Measurements from ENCODE around the gene PCDHGA10. TPM values are rescaled to one million over a fixed set of nuclear protein-coding genes. Genes with fewer than 3 reads are reported as not detected.

The PCDHGA10 gene
- total RNA-seq, 4 donors from 2014 or later = 2.3 to 6.2 (median 4.3) TPM

DNA sequence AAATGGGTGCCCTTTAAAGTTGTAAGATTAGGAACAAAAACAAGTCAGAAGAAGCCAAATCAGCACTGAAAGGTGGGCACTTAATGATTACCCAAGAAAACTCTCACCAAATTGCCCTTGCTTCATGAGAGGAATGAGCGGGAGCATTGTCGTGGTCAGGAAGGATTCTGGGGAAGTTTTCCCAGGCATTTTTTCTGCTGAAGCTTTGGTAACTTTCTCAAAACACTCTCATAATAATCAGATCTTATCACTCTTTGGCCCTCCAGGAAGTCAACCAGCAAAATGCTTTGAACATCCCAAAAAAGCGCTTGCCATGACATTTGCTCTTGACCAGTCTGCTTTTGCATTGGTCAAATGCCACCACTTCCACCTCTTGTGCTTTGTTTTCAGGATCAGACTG lies 52.6 kb downstream of the PCDHGA10 start:
- intact Hi-C loops (cut with DNase I) = no loop called here
- Histone ChIP-seq H3K4me1 (no peaks in the 10 kb centered on the region), H3K9me3 (no peaks in the 10 kb centered on the region), H3K27me3 (no peaks in the 10 kb centered on the region), H3K27ac (replicated peaks in 1 of 4) (no peak overlapping the region), H3K4me3 (no peak overlapping the region), H3K36me3 (peaks cover 0 to 8% (median 0%) of the 10 kb centered on the region in 4 donors)
- WGBS = 94% methylated on average over 3 of the region's 3 CpGs
- DNase-seq (ENCODE audit: extremely low spot score) = no peak
- TF ChIP-seq POLR2AphosphoS5 (IDR thresholded peaks at IDR 0.05) = no peak
- TF ChIP-seq EP300 (IDR thresholded peaks at IDR 0.05) = no peak

Other genes with a start within 250 kb of the PCDHGA10 start
- 1 to 10 TPM; 1.1 to 2.9 (median 2.5) TPM for gene PCDHB7, start 240.3 kb upstream of the PCDHGA10 start, total RNA-seq
- gene PCDHB8, start 235.2 kb upstream of the PCDHGA10 start, total RNA-seq = 1 to 10 TPM in 1 of 4 donors, under 1 TPM in 3; 0.33 to 2.0 (median 0.87) TPM
- gene PCDHB16, start 230.6 kb upstream of the PCDHGA10 start, total RNA-seq = 1 to 10 TPM; 3.3 to 5.6 (median 3.9) TPM
- gene PCDHB9, start 225.8 kb upstream of the PCDHGA10 start, total RNA-seq = 1 to 10 TPM; 1.5 to 2.9 (median 2.2) TPM
- gene PCDHB10, start 220.6 kb upstream of the PCDHGA10 start, total RNA-seq = 1 to 10 TPM; 3.3 to 7.9 (median 4.9) TPM
- 1 to 10 TPM; 1.7 to 4.6 (median 2.9) TPM for gene PCDHB11, start 213.4 kb upstream of the PCDHGA10 start, total RNA-seq
- gene PCDHB12, start 204.3 kb upstream of the PCDHGA10 start, total RNA-seq = 1 to 10 TPM; 2.2 to 4.3 (median 2.9) TPM
- gene PCDHB13, start 199.1 kb upstream of the PCDHGA10 start, total RNA-seq = 1 to 10 TPM; 4.3 to 8.1 (median 5.6) TPM
- gene PCDHB14, start 189.6 kb upstream of the PCDHGA10 start, total RNA-seq = 1 to 10 TPM; 6.8 to 9.9 (median 8.3) TPM
- gene PCDHB15, start 167.6 kb upstream of the PCDHGA10 start, total RNA-seq = 1 to 10 TPM; 4.0 to 7.0 (median 4.5) TPM
- under 1 TPM in 2 of 4 donors, not detected in 2; 0.23 to 0.65 TPM for gene SLC25A2, start 108.9 kb upstream of the PCDHGA10 start, total RNA-seq
- gene TAF7, start 92.2 kb upstream of the PCDHGA10 start, total RNA-seq = 10 to 100 TPM; 44.0 to 65.9 (median 59.1) TPM
- gene PCDHGA1, start 82.5 kb upstream of the PCDHGA10 start, total RNA-seq = 1 to 10 TPM in 1 of 4 donors, under 1 TPM in 3; 0.45 to 1.2 (median 0.76) TPM
- 1 to 10 TPM; 2.5 to 5.4 (median 4.0) TPM for gene PCDHGA2, start 74.2 kb upstream of the PCDHGA10 start, total RNA-seq
- 1 to 10 TPM; 1.7 to 2.6 (median 1.8) TPM for gene PCDHGA3, start 69.2 kb upstream of the PCDHGA10 start, total RNA-seq
- gene PCDHGB1, start 62.9 kb upstream of the PCDHGA10 start, total RNA-seq = 1 to 10 TPM; 2.7 to 5.1 (median 3.0) TPM
- gene PCDHGA4, start 58.0 kb upstream of the PCDHGA10 start, total RNA-seq = 1 to 10 TPM; 3.6 to 7.9 (median 4.6) TPM
- gene PCDHGB2, start 53.0 kb upstream of the PCDHGA10 start, total RNA-seq = 1 to 10 TPM; 3.2 to 5.7 (median 4.1) TPM
- gene PCDHGA5, start 48.8 kb upstream of the PCDHGA10 start, total RNA-seq = 1 to 10 TPM; 2.6 to 5.4 (median 4.7) TPM
- gene PCDHGB3, start 42.7 kb upstream of the PCDHGA10 start, total RNA-seq = 1 to 10 TPM; 2.5 to 7.5 (median 3.8) TPM
- 1 to 10 TPM; 4.1 to 7.1 (median 5.9) TPM for gene PCDHGA6, start 39.1 kb upstream of the PCDHGA10 start, total RNA-seq
- 1 to 10 TPM; 4.3 to 9.1 (median 6.4) TPM for gene PCDHGA7, start 30.2 kb upstream of the PCDHGA10 start, total RNA-seq
- 1 to 10 TPM; 3.8 to 5.5 (median 4.6) TPM for gene PCDHGB4, start 25.3 kb upstream of the PCDHGA10 start, total RNA-seq
- gene PCDHGA8, start 20.4 kb upstream of the PCDHGA10 start, total RNA-seq = 1 to 10 TPM; 1.7 to 5.8 (median 3.3) TPM
- gene PCDHGB5, start 15.0 kb upstream of the PCDHGA10 start, total RNA-seq = 1 to 10 TPM; 4.8 to 10.0 (median 7.8) TPM
- gene PCDHGA9, start 10.2 kb upstream of the PCDHGA10 start, total RNA-seq = 1 to 10 TPM; 3.3 to 8.7 (median 4.9) TPM
- 1 to 10 TPM; 6.2 to 8.4 (median 7.4) TPM for gene PCDHGB6, start 5.0 kb upstream of the PCDHGA10 start, total RNA-seq
- gene PCDHGB7, start 4.7 kb downstream of the PCDHGA10 start, total RNA-seq = 10 to 100 TPM; 13.9 to 18.0 (median 14.4) TPM
- 1 to 10 TPM; 3.0 to 5.8 (median 4.5) TPM for gene PCDHGA11, start 8.1 kb downstream of the PCDHGA10 start, total RNA-seq
- gene PCDHGA12, start 17.5 kb downstream of the PCDHGA10 start, total RNA-seq = 10 to 100 TPM in 3 of 4 donors, 1 to 10 TPM in 1; 7.6 to 13.7 (median 11.6) TPM
- 10 to 100 TPM; 56.5 to 81.1 (median 65.5) TPM for gene PCDHGC3, start 63.0 kb downstream of the PCDHGA10 start, total RNA-seq
- 1 to 10 TPM in 3 of 4 donors, under 1 TPM in 1; 0.91 to 3.3 (median 2.0) TPM for gene PCDHGC4, start 72.0 kb downstream of the PCDHGA10 start, total RNA-seq
- 1 to 10 TPM in 3 of 4 donors, under 1 TPM in 1; 0.71 to 3.7 (median 1.4) TPM for gene PCDHGC5, start 76.1 kb downstream of the PCDHGA10 start, total RNA-seq
- gene DIAPH1, start 206.0 kb downstream of the PCDHGA10 start, total RNA-seq = 10 to 100 TPM; 34.1 to 53.0 (median 45.9) TPM
- gene HDAC3, start 223.9 kb downstream of the PCDHGA10 start, total RNA-seq = 10 to 100 TPM; 30.3 to 54.4 (median 44.3) TPM
- gene RELL2, start 224.0 kb downstream of the PCDHGA10 start, total RNA-seq = 1 to 10 TPM; 1.2 to 5.1 (median 2.6) TPM
- 10 to 100 TPM; 10.4 to 21.8 (median 12.9) TPM for gene FCHSD1, start 238.4 kb downstream of the PCDHGA10 start, total RNA-seq

Measured in esophagus muscularis mucosa (tissue), 4 donors.